Right forelimb (tissue), 1 donor: ENCODE data around the gene P2RX1.
A peak's percentile ranks its signal among the peaks of the same experiment; 100 is the strongest.

Experiments
- DNase-seq: peaks from one replicate; pipeline ENCODE4 v3.0.0-alpha.2; 2018

Gene P2RX1

GRCh38 chr17:3903051-3903825, 13.0 kb downstream of the P2RX1 start:
- no peak for DNase-seq

DNA sequence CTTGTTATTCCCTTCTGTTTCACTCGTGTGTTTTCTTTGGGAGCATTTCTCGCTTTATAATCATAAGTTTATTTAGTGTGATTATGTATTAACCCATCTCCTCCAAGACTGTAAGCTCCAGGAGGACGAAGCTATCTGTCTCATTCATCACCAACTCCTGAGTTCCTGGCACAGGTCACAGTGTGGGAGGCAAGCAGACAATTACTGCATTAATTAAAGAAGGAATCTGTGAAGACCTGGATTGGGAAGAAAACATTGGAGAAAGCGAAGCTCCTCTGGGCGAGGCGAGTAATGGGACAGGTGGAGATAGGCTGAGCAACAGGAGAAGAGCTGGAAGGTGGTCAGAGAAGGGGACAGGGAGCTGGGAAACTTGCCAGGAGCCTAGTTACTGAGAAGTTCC, 15.6 kb downstream of the P2RX1 start:
- DNase-seq = no peak

- no peak for DNase-seq
These were observed 18.5 kb downstream of the P2RX1 start for GRCh38 chr17:3897731-3898130.

- no peak for DNase-seq
These were observed 19.4 kb downstream of the P2RX1 start for GRCh38 chr17:3896968-3897235.

DNA sequence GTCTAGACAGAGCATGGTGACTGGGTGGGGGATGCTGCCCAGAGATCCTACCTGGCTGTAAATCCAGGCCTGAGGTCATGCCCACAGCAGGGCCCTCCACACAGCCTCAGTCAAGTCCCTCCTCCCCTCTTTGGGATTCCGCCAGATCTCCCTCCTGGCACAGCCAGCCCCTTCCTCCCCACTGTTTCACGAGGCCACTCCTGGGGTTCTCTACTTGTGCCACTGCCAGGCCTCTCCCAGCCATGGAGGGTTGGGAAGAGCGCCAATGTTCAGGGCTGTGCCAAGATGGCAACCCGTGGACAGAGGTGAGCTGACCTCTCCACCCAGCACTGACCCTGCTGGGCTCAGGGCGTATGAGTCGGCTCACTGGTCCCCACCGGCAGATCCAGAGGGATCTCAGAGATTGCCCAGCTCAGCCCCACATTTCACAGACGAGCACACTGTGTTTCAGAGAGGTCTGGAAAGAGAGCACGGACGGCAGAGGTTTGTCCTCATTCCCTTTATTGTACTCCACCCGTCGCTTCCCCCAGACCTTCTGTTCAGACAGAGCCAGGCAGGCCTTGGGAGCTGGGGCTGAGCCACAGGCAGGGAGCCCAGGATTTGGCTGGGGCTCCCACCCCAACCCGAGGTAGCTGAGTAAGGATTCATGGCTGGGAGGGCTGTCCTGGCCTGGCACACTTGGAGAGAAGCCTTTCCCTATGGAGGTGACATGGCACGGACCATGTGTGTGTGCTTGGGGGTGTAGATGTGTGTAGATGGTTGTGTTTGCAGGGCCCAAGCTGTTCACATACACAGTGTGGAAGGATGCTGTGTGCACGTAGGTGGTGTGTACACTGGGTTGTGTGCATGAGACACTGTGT, 19.9 kb downstream of the P2RX1 start:
- no peak for DNase-seq

- no peak for DNase-seq
These were observed 20.9 kb downstream of the P2RX1 start for GRCh38 chr17:3895354-3895753.

- no peak for DNase-seq
These were observed 21.3 kb downstream of the P2RX1 start for GRCh38 chr17:3894911-3895343.

- no peak for DNase-seq
These were observed 22.1 kb downstream of the P2RX1 start for GRCh38 chr17:3894188-3894587.

DNA sequence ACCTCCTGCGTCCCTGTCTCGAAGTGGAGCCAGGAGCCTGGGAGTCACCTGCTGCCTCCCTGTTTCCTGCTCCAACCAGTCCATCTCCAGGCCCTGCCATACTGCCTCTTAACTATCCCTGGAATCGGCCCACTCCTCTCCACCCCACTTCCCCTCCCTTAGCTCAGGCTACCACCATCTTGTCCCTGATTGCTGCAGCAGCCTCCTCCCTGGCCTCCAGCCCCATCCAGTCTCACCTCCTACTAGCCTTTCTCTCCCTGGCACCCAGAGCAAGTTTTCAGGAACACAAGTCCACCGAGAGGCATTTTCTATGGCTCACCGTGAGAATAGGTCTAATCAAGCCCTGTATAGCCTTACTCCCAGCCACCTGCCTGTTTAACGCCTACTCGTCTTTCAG, 22.5 kb downstream of the P2RX1 start:
- DNase-seq = no peak

- DNase-seq = peak; percentile 91
These were observed 23.1 kb downstream of the P2RX1 start, which contains the start of gene CAMKK1 for GRCh38 chr17:3893003-3893719. Gene CAMKK1, minus strand, starts transcription at chr17:3893053. Its CDS starts 7,366 bp downstream, at chr17:3885687.

GRCh38 chr17:3892095-3892998, 23.9 kb downstream of the P2RX1 start:
- DNase-seq = no peak

DNA sequence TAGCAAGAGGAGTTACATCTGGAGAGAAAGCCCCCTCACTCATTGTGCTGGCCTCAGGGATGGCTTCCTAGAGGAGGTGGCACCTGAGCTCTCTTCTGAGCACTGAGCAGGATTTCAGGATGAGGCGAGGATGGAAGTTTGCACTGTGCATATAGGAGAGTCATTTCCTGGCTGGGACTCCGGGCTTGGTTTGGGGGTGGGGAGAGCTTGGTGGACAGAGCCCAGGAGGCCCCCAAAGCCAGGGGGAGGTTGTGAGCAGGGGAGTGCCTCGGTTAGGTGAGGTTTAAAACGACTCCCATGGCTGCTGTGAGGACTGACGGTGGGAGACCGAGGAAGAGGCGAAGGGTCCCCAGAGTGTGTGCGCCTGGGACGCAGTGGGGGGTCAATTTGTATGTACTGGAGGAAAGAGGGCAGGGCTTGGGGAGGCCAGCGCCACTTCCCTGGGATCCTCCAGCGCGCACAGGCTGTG, 24.6 kb downstream of the P2RX1 start:
- DNase-seq = no peak

DNA sequence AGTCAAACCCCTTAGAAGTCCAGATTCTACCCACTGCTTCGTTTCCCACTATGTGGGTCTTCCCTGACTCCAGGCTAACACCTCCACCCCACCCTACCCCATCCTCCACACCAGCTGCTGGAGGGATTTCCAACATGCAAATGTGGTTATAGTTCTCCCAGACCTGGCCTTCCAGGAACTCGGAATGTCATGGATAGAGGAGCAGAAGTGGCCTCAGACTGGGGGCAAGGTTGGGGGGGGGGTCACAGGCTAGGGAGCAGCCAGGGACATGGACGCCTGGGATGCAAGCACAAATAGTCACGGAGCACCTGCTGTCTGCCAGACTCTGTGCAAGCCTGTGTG, 25.4 kb downstream of the P2RX1 start:
- DNase-seq = no peak

- DNase-seq = no peak
These were observed 26.0 kb downstream of the P2RX1 start for GRCh38 chr17:3890082-3890877.

GRCh38 chr17:3889325-3890012, 26.8 kb downstream of the P2RX1 start:
- DNase-seq = no peak

GRCh38 chr17:3888343-3889171, 27.7 kb downstream of the P2RX1 start:
- DNase-seq = peak; percentile 89

DNA sequence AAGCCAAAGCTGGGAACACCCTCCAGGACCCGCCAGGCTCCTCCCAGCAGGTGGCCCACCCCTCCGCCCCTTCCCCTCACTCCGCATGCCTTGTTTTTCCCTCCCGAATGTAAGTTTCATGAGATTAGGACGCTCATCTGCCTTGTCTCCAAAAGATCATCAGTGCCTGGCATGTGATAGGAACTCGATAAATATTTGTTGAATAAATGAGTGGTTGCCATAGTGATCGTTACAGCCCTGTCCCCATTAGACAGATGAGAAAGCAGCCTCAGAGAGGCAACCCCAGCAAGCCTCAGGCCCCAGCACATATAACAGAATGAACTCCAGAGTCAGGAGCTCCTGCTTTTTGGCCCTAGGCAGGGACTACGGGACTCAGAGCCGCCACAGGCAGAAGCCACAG, 28.5 kb downstream of the P2RX1 start:
- DNase-seq = no peak

DNA sequence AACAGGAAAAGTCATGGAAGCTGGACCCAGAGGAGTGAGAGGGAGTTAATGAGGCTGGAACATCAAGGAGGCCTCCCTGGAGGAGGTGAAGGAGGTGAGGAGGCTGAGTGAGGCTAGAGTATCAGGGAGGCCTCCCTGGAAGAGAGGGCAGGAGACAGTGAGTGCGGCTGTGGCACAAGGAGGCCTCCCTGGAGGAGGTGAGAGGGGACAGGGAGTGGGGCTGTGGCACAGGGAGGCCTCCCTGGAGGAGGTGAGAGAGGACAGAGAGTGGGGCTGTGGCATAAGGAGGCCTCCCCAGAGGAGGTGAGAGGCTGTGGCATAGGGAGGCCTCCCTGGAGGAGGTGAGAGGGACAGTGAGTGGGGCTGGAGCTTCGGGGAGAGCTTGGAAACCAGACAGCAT, 28.9 kb downstream of the P2RX1 start:
- no peak for DNase-seq

- DNase-seq = no peak
These were observed 29.5 kb downstream of the P2RX1 start for GRCh38 chr17:3886776-3887175.

GRCh38 chr17:3885970-3886369, 30.3 kb downstream of the P2RX1 start:
- no peak for DNase-seq
